Measurements from ENCODE around the gene CAST. TPM values are rescaled to one million over a fixed set of nuclear protein-coding genes. Genes with fewer than 3 reads are reported as not detected.

CAST gene
- total and polyA plus RNA-seq, 5 donors: 222 to 594 (median 565) TPM

GRCh38 chr5:96819806-96820205 lies 157.6 kb downstream of the CAST start:
- ATAC-seq (no peak), DNase-seq (no peak)
- no peak overlapping the region for H3K4me3 ChIP-seq (ENCODE audit: low read length)
- no peaks in the 10 kb centered on the region for H3K4me1 ChIP-seq (ENCODE audit: control insufficient read depth, insufficient read depth, low read length)
- H3K27ac ChIP-seq (ENCODE audit: low read length): no peak overlapping the region
- H3K27me3 ChIP-seq (ENCODE audit: control insufficient read depth, insufficient read depth): no peaks in the 10 kb centered on the region
- intact Hi-C loops (cut with DNase I): no loop called here
- WGBS: 96% methylated on average over 4 of the region's 4 CpGs
- no peaks in the 10 kb centered on the region for H3K9me3 ChIP-seq (ENCODE audit: control insufficient read depth, low read length)

GRCh38 chr5:96821260-96821916 lies 159.2 kb downstream of the CAST start:
- intact Hi-C loops (cut with DNase I): no loop called here
- H3K4me1 ChIP-seq (ENCODE audit: control insufficient read depth, insufficient read depth, low read length): no peaks in the 10 kb centered on the region
- 57% methylated on average over 2 of the region's 2 CpGs for WGBS
- no peaks in the 10 kb centered on the region for H3K9me3 ChIP-seq (ENCODE audit: control insufficient read depth, low read length)
- no peaks in the 10 kb centered on the region for H3K27me3 ChIP-seq (ENCODE audit: control insufficient read depth, insufficient read depth)
- no peak for ATAC-seq
- H3K4me3 ChIP-seq (ENCODE audit: low read length): no peak overlapping the region
- no peak for DNase-seq
- no peak overlapping the region for H3K27ac ChIP-seq (ENCODE audit: low read length)

- Histone ChIP-seq H3K9me3 (ENCODE audit: control insufficient read depth, low read length) (no peaks in the 10 kb centered on the region), H3K27me3 (ENCODE audit: control insufficient read depth, insufficient read depth) (no peaks in the 10 kb centered on the region), H3K4me1 (ENCODE audit: control insufficient read depth, insufficient read depth, low read length) (no peaks in the 10 kb centered on the region), H3K27ac (ENCODE audit: low read length) (no peak overlapping the region), H3K4me3 (ENCODE audit: low read length) (no peak overlapping the region)
- ATAC-seq (no peak), DNase-seq (no peak)
- 91% methylated on average over 6 of the region's 6 CpGs for WGBS
- intact Hi-C loops (cut with DNase I): no loop called here
These were observed 160.7 kb downstream of the CAST start for GRCh38 chr5:96822686-96823459.

GRCh38 chr5:96823900-96824380 lies 161.8 kb downstream of the CAST start:
- Histone ChIP-seq H3K4me3 (ENCODE audit: low read length) (no peak overlapping the region), H3K27ac (ENCODE audit: low read length) (no peak overlapping the region), H3K4me1 (ENCODE audit: control insufficient read depth, insufficient read depth, low read length) (no peaks in the 10 kb centered on the region), H3K27me3 (ENCODE audit: control insufficient read depth, insufficient read depth) (no peaks in the 10 kb centered on the region), H3K9me3 (ENCODE audit: control insufficient read depth, low read length) (no peaks in the 10 kb centered on the region)
- DNase-seq: no peak
- intact Hi-C loops (cut with DNase I): no loop called here
- WGBS: 29% methylated on average over 2 of the region's 2 CpGs
- ATAC-seq: peak; percentile 43 to 90

Other genes starting within 250 kb of the CAST start
- gene PCSK1, start 229.1 kb upstream of the CAST start, total RNA-seq: 1 to 10 TPM in 2 of 4 donors, under 1 TPM in 2; 0.34 to 1.6 (median 1.0) TPM
- 0.14 TPM for gene PCSK1, start 229.1 kb upstream of the CAST start, polyA plus RNA-seq
- gene ERAP1, start 145.6 kb downstream of the CAST start, total RNA-seq: 10 to 100 TPM; 36.3 to 50.0 (median 40.9) TPM
- 7.7 TPM for gene ERAP1, start 145.6 kb downstream of the CAST start, polyA plus RNA-seq
- 1 to 10 TPM; 6.3 to 7.2 (median 7.0) TPM for gene ERAP2, start 214.1 kb downstream of the CAST start, total RNA-seq
- 0.81 TPM for gene ERAP2, start 214.1 kb downstream of the CAST start, polyA plus RNA-seq

All from right cardiac atrium (tissue), 5 donors.